Caco-2 (cell line): ENCODE data around the gene ORAI2. TPM values are rescaled to one million over a fixed set of nuclear protein-coding genes. Genes with fewer than 3 reads are reported as not detected.
A peak's percentile ranks its signal among the peaks of the same experiment; 100 is the strongest.

Experiments
- BruUV-seq: library from RNA; stranded (reverse); fragments of 400-500 nt; replicated peaks from 2 replicates; lab custom pipeline; 2021; lab: Mats Ljungman, UMichigan
- CTCF ChIA-PET: fragments of 300-600 bp; sonication (Branson Sonifier 250); formaldehyde crosslinking; loops from one replicate; lab custom pipeline; 2022; ENCODE audit warnings: antibody characterized with exemption; lab: Charles Lee
- POLR2A ChIA-PET: fragments of 300-600 bp; sonication (Branson Sonifier 250); formaldehyde crosslinking; loops from one replicate; lab custom pipeline; 2022; ENCODE audit warnings: antibody characterized with exemption; lab: Charles Lee
- DNase-seq, 2 experiments: peaks; one replicate each; pipeline versions ENCODE4 v3.0.0 to v3.0.0-alpha.2; 2020 to 2022
- H3K27me3 ChIP-seq: replicated peaks from 2 replicates; pipeline ENCODE4 v1.6.0; 2011; ENCODE audit warnings: low read length; ENCODE audit not compliant: control insufficient read depth, insufficient read depth
- H3K36me3 ChIP-seq: 2 replicates; pipeline ENCODE4 v1.5.1; 2011; ENCODE audit warnings: low read length; ENCODE audit not compliant: control insufficient read depth, insufficient read depth
- H3K4me1 ChIP-seq: fragments of 250-450 bp; sonication (Bioruptor Pico); 2 replicates; pipeline ENCODE4 v1.5.1; 2020; ENCODE audit warnings: mild to moderate bottlenecking
- H3K4me3 ChIP-seq: 2 replicates; pipeline ENCODE4 v1.5.1; 2011; ENCODE audit warnings: low read depth, mild to moderate bottlenecking, control low read depth, low read length
- H3K9me3 ChIP-seq: fragments of 250-450 bp; sonication (Bioruptor Pico); 2 replicates; pipeline ENCODE4 v1.5.1; 2020; ENCODE audit warnings: mild to moderate bottlenecking, moderate library complexity
- H3K27ac Mint-ChIP-seq: one replicate; pipeline ENCODE4 v1.8.0; 2022; ENCODE audit warnings: mixed read lengths; ENCODE audit not compliant: unreplicated experiment
- H3K27me3 Mint-ChIP-seq: one replicate; pipeline ENCODE4 v1.8.0; 2022; ENCODE audit warnings: mixed read lengths; ENCODE audit not compliant: insufficient read depth, unreplicated experiment
- H3K36me3 Mint-ChIP-seq: one replicate; pipeline ENCODE4 v1.8.0; 2022; ENCODE audit warnings: mild to moderate bottlenecking, mixed read lengths; ENCODE audit not compliant: insufficient read depth, unreplicated experiment
- H3K4me1 Mint-ChIP-seq: one replicate; pipeline ENCODE4 v1.8.0; 2022; ENCODE audit warnings: low read depth, mixed read lengths; ENCODE audit not compliant: unreplicated experiment
- H3K4me3 Mint-ChIP-seq: one replicate; pipeline ENCODE4 v1.8.0; 2022; ENCODE audit warnings: mild to moderate bottlenecking, moderate library complexity, mixed read lengths; ENCODE audit not compliant: unreplicated experiment
- H3K9me3 Mint-ChIP-seq: one replicate; pipeline ENCODE4 v1.8.0; 2022; ENCODE audit warnings: mixed read lengths; ENCODE audit not compliant: unreplicated experiment
- CTCF ChIP-seq, 2 experiments: fragments of 200-600 bp in 1 of 2; IDR thresholded peaks; 1 replicate in 1 of 2; 2 replicates in 1 of 2; pipeline versions ENCODE4 v1.5.1 to v1.8.0; 2011 to 2022; ENCODE audit warnings: antibody characterized with exemption in 1 of 2, control low read depth in 1 of 2, inconsistent platforms in 1 of 2, low read depth in 1 of 2, low read length in 1 of 2, mild to moderate bottlenecking in 1 of 2, moderate library complexity in 1 of 2; ENCODE audit not compliant: insufficient read depth in 1 of 2, severe bottlenecking in 1 of 2, unreplicated experiment in 1 of 2
- intact Hi-C: fragments of 100-400 bp; cut with micrococcal nuclease; formaldehyde crosslinking; loops from one replicate; pipeline ENCODE4 v1.10.0; 2022; ENCODE audit not compliant: unreplicated experiment
- total RNA-seq: library from RNA; stranded (reverse); gene quantifications from 2 replicates; pipeline ENCODE4 v1.2.3, GENCODE V29; 2022

Gene ORAI2
- total RNA-seq, 1 experiment from 2014 or later, result 20.2 TPM

- peak in 1 of 2 experiments; percentile 33 for DNase-seq
- Mint-ChIP-seq H3K4me1 (no peaks in the 10 kb centered on the region), H3K27ac (no peak overlapping the region), H3K27me3 (no peaks in the 10 kb centered on the region), H3K36me3 (peaks cover 45% of the 10 kb centered on the region), H3K4me3 (no peak overlapping the region), H3K9me3 (no peaks in the 10 kb centered on the region)
- Histone ChIP-seq H3K9me3 (no peaks in the 10 kb centered on the region), H3K4me1 (peaks cover 5% of the 10 kb centered on the region; the same call in 1 of the 2 replicates), H3K4me3 (no peak overlapping the region), H3K27me3 (no peaks in the 10 kb centered on the region), H3K36me3 (no peaks in the 10 kb centered on the region; the same call in 1 of the 2 replicates)
- CTCF ChIA-PET, result no interaction called here
- TF ChIP-seq CTCF (IDR thresholded peaks at IDR 0.05; ENCODE audit: insufficient read depth in 1 of 2, low read depth in 1 of 2, low read length in 1 of 2, severe bottlenecking in 1 of 2, unreplicated experiment in 1 of 2), result no peak
- POLR2A ChIA-PET, result no interaction called here
- intact Hi-C loops, result no loop called here
- BruUV-seq, result no TSS peak
These were observed 36.8 kb downstream of the ORAI2 start for GRCh38 chr7:102469972-102470825.

- no peak for TF ChIP-seq CTCF (IDR thresholded peaks at IDR 0.05; ENCODE audit: insufficient read depth in 1 of 2, low read depth in 1 of 2, low read length in 1 of 2, severe bottlenecking in 1 of 2, unreplicated experiment in 1 of 2)
- no peaks in the 10 kb centered on the region for H3K27me3 ChIP-seq
- peak in 1 of 2 experiments; percentile 31 for DNase-seq
- no peaks in the 10 kb centered on the region for H3K27me3 Mint-ChIP-seq
- peaks cover 41% of the 10 kb centered on the region for H3K36me3 Mint-ChIP-seq
- H3K4me1 ChIP-seq, result no peaks in the 10 kb centered on the region
- ChIA-PET CTCF (no interaction called here), POLR2A (no interaction called here)
- BruUV-seq, result no TSS peak
- no peak overlapping the region for H3K4me3 ChIP-seq
- H3K4me1 Mint-ChIP-seq, result no peaks in the 10 kb centered on the region
- no peaks in the 10 kb centered on the region; the same call in 1 of the 2 replicates for H3K36me3 ChIP-seq
- no peak overlapping the region for H3K27ac Mint-ChIP-seq
- intact Hi-C loops, result no loop called here
- H3K9me3 ChIP-seq, result no peaks in the 10 kb centered on the region
- H3K9me3 Mint-ChIP-seq, result no peaks in the 10 kb centered on the region
- H3K4me3 Mint-ChIP-seq, result no peak overlapping the region
These were observed 38.4 kb downstream of the ORAI2 start for GRCh38 chr7:102471791-102472125.

GRCh38 chr7:102472126-102473041 lies 39.0 kb downstream of the ORAI2 start:
- POLR2A ChIA-PET, result interaction anchor here (0.6 kb wide), 2 partner anchors 9 to 33 kb away, joined by 4 to 7 read pairs; no protein-coding TSS in a partner anchor
- TF ChIP-seq CTCF (IDR thresholded peaks at IDR 0.05; ENCODE audit: insufficient read depth in 1 of 2, low read depth in 1 of 2, low read length in 1 of 2, severe bottlenecking in 1 of 2, unreplicated experiment in 1 of 2), result no peak
- Histone ChIP-seq H3K4me1 (no peaks in the 10 kb centered on the region), H3K27me3 (no peaks in the 10 kb centered on the region), H3K36me3 (no peaks in the 10 kb centered on the region), H3K9me3 (no peaks in the 10 kb centered on the region), H3K4me3 (no peak overlapping the region)
- CTCF ChIA-PET, result interaction anchor here (0.6 kb wide), 1 partner anchor 323 kb away, joined by 4 read pairs; no protein-coding TSS in a partner anchor
- intact Hi-C loops, result no loop called here
- Mint-ChIP-seq H3K4me1 (no peaks in the 10 kb centered on the region), H3K36me3 (peaks cover 40% of the 10 kb centered on the region), H3K4me3 (no peak overlapping the region), H3K27me3 (no peaks in the 10 kb centered on the region), H3K27ac (no peak overlapping the region), H3K9me3 (no peaks in the 10 kb centered on the region)
- TSS peak; percentile 21 for BruUV-seq
- peak in 1 of 2 experiments; percentile 30 for DNase-seq
